Calu3 (cell line): ENCODE measurements around the gene CTNND2. TPM values are rescaled to one million over a fixed set of nuclear protein-coding genes. Genes with fewer than 3 reads are reported as not detected.
A peak's percentile ranks its signal among the peaks of the same experiment; 100 is the strongest.

Experiments used
- Bru-seq: library from RNA; stranded (reverse); fragments of 400-500 nt; gene quantifications from one replicate; lab custom pipeline; 2021; lab: Mats Ljungman, UMichigan
- BruChase-seq, 2 experiments: library from RNA; stranded (reverse); fragments of 400-500 nt; gene quantifications; one replicate each; lab custom pipeline; 2021; lab: Mats Ljungman, UMichigan
- BruUV-seq: library from RNA; stranded (reverse); fragments of 400-500 nt; replicated peaks from 2 replicates; lab custom pipeline; 2021; lab: Mats Ljungman, UMichigan
- CTCF ChIA-PET: fragments of 300-600 bp; sonication (Branson Sonifier 250); formaldehyde crosslinking; loops from one replicate; lab custom pipeline; 2022; ENCODE audit warnings: antibody characterized with exemption; lab: Charles Lee
- DNase-seq: peaks from one replicate; pipeline ENCODE4 v3.0.0; 2022
- H3K27ac Mint-ChIP-seq: one replicate; pipeline ENCODE4 v1.8.0; 2022; ENCODE audit warnings: mixed read lengths; ENCODE audit not compliant: unreplicated experiment
- H3K27me3 Mint-ChIP-seq: one replicate; pipeline ENCODE4 v1.8.0; 2022; ENCODE audit warnings: mixed read lengths; ENCODE audit not compliant: unreplicated experiment
- H3K36me3 Mint-ChIP-seq: one replicate; pipeline ENCODE4 v1.8.0; 2022; ENCODE audit warnings: mild to moderate bottlenecking, moderate library complexity, mixed read lengths; ENCODE audit not compliant: insufficient read depth, unreplicated experiment
- H3K4me1 Mint-ChIP-seq: one replicate; pipeline ENCODE4 v1.8.0; 2022; ENCODE audit warnings: mild to moderate bottlenecking, low read depth, mixed read lengths; ENCODE audit not compliant: unreplicated experiment
- H3K4me3 Mint-ChIP-seq: one replicate; pipeline ENCODE4 v1.8.0; 2022; ENCODE audit warnings: mild to moderate bottlenecking, low read depth, moderate library complexity, mixed read lengths; ENCODE audit not compliant: unreplicated experiment
- H3K9me3 Mint-ChIP-seq: one replicate; pipeline ENCODE4 v1.8.0; 2022; ENCODE audit warnings: low read depth, mixed read lengths; ENCODE audit not compliant: unreplicated experiment
- CTCF ChIP-seq: fragments of 200-600 bp; IDR thresholded peaks from one replicate; pipeline ENCODE4 v1.8.0; 2022; ENCODE audit warnings: antibody characterized with exemption; ENCODE audit not compliant: unreplicated experiment
- intact Hi-C: fragments of 100-400 bp; cut with micrococcal nuclease; formaldehyde crosslinking; loops from one replicate; pipeline ENCODE4 v1.10.0; 2022; ENCODE audit not compliant: unreplicated experiment
- long read RNA-seq: library from polyadenylated mRNA; stranded (forward); transcript quantifications from one replicate; pipeline ENCODE4 v2.0.0, GENCODE V29; 2022
- total RNA-seq: library from RNA; stranded (reverse); gene quantifications from 2 replicates; pipeline ENCODE4 v1.2.3, GENCODE V29; 2022

CTNND2 gene
- total RNA-seq (19.6 and 23.0 TPM in 2 replicates), Bru-seq, nascent RNA (percentile 61 among the genes with signal in this experiment), BruChase-seq, experiment 1, labeled RNA remaining after a 6-hour chase (percentile 48 among the genes with signal in this experiment), BruChase-seq, experiment 2, labeled RNA remaining after a 2-hour chase (percentile 49 among the genes with signal in this experiment)
- long read RNA-seq, full-length matches to known transcripts = 2 of 11 reads
- long read RNA-seq, partial matches to known transcripts = 2 of 11 reads
- long read RNA-seq, other reads (novel, unspliced or antisense) = 7 of 11 reads

- H3K4me3 Mint-ChIP-seq = peak within 1 kb of the TSS; percentile 53
- no peaks in the 10 kb centered on the region for H3K9me3 Mint-ChIP-seq
- no TSS peak for BruUV-seq
- H3K27ac Mint-ChIP-seq = peak within 1 kb of the TSS; percentile 63
- peaks cover 13% of the 10 kb centered on the region for H3K27me3 Mint-ChIP-seq
- intact Hi-C loops = loop anchor here (2.0 to 10.0 kb wide), 4 partner anchors 110 to 640 kb away; no protein-coding TSS in a partner anchor
- TF ChIP-seq CTCF = no peak
- peaks cover 25% of the 10 kb centered on the region for H3K36me3 Mint-ChIP-seq
- CTCF ChIA-PET = interaction anchor here (0.5 to 0.9 kb wide), 3 partner anchors 10 to 185 kb away, joined by 3 to 4 read pairs (median 3); no protein-coding TSS in a partner anchor
- peak; percentile 63 for DNase-seq
- H3K4me1 Mint-ChIP-seq = peaks cover 9% of the 10 kb centered on the region
Measured at GRCh38 chr5:11904265-11904906, at the start of gene CTNND2. Gene CTNND2, minus strand, starts transcription at chr5:11904446. Its CDS starts 593 bp downstream, at chr5:11903853.

GRCh38 chr5:11946317-11946716 lies 42.1 kb upstream of the CTNND2 start:
- no peak for DNase-seq

GRCh38 chr5:11941566-11941965 lies 37.3 kb upstream of the CTNND2 start:
- no peak for DNase-seq
- H3K9me3 Mint-ChIP-seq = no peaks in the 10 kb centered on the region
- no peak overlapping the region for H3K27ac Mint-ChIP-seq
- no TSS peak for BruUV-seq
- CTCF ChIA-PET = no interaction called here
- H3K27me3 Mint-ChIP-seq = no peaks in the 10 kb centered on the region
- H3K36me3 Mint-ChIP-seq = no peaks in the 10 kb centered on the region
- no peaks in the 10 kb centered on the region for H3K4me1 Mint-ChIP-seq
- no peak overlapping the region for H3K4me3 Mint-ChIP-seq
- intact Hi-C loops = no loop called here
- TF ChIP-seq CTCF = no peak

More at GRCh38 chr5:11946317-11946716, 42.1 kb upstream of the CTNND2 start:
- H3K9me3 Mint-ChIP-seq = peaks cover 2% of the 10 kb centered on the region
- H3K27me3 Mint-ChIP-seq = no peaks in the 10 kb centered on the region
- no TSS peak for BruUV-seq
- no peaks in the 10 kb centered on the region for H3K4me1 Mint-ChIP-seq
- no peak overlapping the region for H3K27ac Mint-ChIP-seq
- intact Hi-C loops = no loop called here
- no peak for TF ChIP-seq CTCF
- CTCF ChIA-PET = no interaction called here
- H3K36me3 Mint-ChIP-seq = no peaks in the 10 kb centered on the region
- no peak overlapping the region for H3K4me3 Mint-ChIP-seq

- no peak for DNase-seq
- CTCF ChIA-PET = no interaction called here
- H3K4me3 Mint-ChIP-seq = no peak overlapping the region
- no peaks in the 10 kb centered on the region for H3K36me3 Mint-ChIP-seq
- H3K27ac Mint-ChIP-seq = no peak overlapping the region
- BruUV-seq = no TSS peak
- no peaks in the 10 kb centered on the region for H3K4me1 Mint-ChIP-seq
- intact Hi-C loops = no loop called here
- H3K27me3 Mint-ChIP-seq = no peaks in the 10 kb centered on the region
- H3K9me3 Mint-ChIP-seq = peaks cover 2% of the 10 kb centered on the region
- no peak for TF ChIP-seq CTCF
Measured at GRCh38 chr5:11931638-11932037, 27.4 kb upstream of the CTNND2 start.
